Activated CD4-positive, alpha-beta T cell treated with anti-CD3 and anti-CD28 coated beads, Interleukin-2, amount 50 U/mL, for 4 hours (primary cell): ENCODE measurements around the gene TMEM120A.
"Not testable (repeated sequence)": the region's sequence is repeated elsewhere in the genome, so short reads cannot be mapped to it uniquely, and the experiment has no call there.

Experiments used
- DNase-seq, 2 experiments: peaks; one replicate each; pipeline ENCODE4 v3.0.0-alpha.2; 2020

The TMEM120A gene

DNA sequence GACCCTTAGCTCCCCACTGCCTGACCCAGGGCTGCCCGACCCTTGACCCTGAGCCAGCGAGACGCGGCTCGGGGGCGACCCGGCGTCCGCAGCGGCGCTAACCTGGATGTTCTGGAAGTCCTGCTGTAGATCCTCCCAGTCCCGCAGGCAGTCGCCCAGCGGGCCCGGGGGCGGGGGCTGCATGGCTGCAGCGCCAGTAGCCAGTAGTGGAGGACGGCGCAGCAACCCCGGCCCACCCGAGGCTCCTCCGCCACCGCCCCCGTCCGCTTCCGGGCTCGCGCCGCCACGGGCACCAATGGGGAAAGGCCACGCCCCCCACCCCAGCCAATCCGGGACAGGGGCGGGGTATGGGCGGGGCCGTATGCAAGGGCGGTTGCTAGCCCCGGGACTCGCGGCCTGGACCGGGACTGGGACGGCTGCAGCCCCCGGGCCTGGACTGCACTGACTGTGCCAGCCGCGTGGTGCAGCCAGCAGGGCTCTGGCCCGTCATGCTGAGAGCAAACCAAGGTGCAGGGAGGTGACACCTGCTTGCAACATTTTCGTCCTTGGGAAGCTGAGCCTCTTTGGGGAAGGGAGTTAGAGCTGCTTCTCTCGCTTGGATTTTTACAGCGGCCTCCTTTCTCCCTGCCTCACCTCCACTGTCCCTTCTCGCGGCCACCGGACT is at the start of gene TMEM120A:
TMEM120A (minus strand) TSS at position 208 of the 664 bp plus-strand sequence; CDS start at position 183, 25 bp downstream.
- peak; percentile 92 to 93 for DNase-seq

DNA sequence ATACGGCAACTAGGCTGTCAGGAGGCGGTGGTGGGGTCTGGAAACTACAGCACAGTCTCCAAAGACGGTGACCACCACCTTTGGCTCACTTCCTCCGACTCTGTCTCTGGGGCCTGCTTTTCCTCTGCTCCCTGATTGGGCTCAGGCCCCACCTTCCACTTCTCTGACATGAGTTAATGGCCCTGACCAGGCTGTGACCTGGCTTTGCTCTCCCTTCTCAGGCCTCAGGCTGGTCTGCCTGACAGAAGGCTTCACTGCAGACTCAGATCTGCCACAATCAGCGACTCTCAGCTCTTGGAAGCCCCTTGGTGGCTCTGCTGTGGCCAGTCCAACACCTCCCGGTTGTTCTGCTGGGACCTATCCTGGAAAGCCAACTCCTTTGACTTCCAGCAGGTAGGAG is 45.7 kb upstream of the TMEM120A start:
- no peak for DNase-seq

DNA sequence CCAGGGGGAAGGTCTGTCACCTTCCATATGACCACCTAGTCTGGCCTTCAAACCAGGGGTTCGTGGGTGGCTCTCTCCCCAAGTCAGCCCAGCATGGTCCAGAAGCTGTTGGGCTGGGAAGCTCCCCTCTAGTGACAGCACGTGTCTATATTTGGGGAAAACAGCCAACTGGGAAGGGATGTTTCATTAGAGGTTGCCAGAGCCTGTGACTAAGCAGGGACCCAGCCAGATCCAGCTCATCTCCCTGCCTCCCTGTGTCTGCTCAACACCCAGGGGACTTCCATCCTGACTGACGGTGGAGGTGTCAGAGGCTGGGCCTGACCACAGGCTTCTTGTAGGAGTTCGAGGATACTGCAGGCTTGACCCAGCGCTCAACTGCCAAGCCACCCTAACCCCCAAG is 42.9 kb upstream of the TMEM120A start:
- no peak for DNase-seq

DNA sequence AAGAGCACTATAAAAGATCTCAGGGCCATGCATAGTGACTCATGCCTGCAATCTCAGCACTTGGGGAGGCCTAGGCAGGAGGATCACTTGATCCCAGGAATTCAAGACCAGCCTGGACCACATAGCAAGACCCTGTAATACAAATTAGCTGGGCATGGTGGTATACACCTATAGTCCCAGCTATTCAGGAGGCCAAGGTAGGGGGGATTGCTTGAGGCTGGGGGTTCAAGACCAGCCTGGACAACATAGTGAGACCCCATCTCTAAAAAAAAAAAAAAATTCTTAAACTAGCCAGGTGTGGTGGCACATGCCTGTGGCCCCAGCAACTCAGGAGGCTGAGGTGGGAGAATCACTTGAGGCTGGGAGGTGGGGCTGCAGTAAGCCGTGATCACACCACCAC is 37.6 kb upstream of the TMEM120A start:
- no peak for DNase-seq

DNA sequence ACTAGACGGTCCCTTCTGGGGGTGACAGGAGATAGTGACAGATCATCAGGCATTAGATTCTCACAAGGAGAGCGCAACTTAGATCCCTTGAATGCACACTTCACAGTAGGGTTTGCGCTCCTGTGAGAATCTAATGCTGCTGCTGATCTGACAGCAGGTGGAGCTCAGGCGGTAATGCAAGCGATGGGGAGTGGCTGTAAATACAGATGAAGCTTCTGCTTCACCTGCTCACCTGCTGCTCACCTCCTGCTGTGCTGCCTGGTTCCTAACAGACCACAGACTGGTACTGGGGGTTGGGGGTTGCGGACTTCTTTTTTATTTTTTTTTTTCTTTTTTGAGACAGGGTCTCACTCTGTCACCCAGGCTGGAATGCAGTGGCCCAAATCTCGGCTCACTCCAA is 35.3 kb upstream of the TMEM120A start:
- DNase-seq: not testable (repeated sequence)

- no peak for DNase-seq
These were observed 28.6 kb upstream of the TMEM120A start for GRCh38 chr7:76023002-76023401.

GRCh38 chr7:76022026-76022780 is 27.8 kb upstream of the TMEM120A start:
- DNase-seq: no peak

DNA sequence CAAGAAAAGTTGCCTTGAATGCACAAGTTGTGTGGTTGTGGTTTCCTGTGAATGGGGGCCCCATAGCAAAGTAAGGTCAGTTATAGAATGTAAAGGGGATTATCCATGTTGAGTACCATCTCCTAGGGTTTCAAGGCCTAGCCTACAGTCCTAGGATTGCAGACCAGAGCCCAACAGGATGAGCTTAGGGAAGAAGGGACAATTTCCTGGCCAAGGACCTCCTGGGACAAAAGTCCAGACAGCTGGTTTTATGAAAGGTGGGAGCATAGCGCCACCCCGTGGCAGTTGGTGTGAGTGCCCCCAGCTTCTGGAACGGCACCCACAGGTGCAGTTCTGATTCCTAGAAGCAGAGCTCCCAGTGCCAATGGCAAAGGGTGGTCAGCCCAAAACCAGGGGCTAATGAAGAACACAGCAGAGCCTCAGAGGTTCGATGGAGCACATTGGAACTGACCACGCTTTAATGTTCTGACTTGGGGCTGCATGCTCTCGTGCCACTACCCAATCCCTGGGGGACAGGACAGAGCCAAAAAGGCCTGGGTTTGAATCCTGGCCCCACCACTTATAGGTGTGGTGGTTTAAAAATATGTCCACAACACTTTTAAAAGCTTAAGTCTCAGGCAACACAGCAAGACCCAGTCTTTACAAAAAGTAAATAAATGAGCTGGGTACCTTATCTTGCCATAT is 25.8 kb upstream of the TMEM120A start:
- peak; percentile 61 to 67 for DNase-seq

DNA sequence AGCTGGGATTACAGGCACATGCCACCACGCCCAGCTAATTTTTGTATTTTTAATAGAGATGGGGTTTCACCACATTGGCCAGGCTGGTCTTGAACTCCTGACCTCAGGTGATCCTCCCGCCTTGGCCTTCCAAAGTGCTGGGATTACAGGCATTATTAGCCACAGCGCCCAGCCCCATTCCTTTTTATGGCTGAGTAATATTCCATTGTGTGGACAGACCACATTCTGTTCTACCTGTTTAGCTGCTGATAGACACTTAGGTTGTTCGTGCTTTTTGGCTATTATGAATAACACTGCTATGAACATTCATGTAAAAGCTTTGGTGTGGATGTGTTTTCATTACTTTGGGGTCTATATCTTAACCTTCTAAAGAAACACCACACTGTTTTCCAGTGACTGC is 24.1 kb upstream of the TMEM120A start:
- not testable (repeated sequence) for DNase-seq

- DNase-seq: no peak
These were observed 22.0 kb upstream of the TMEM120A start for GRCh38 chr7:76016191-76016947.

DNA sequence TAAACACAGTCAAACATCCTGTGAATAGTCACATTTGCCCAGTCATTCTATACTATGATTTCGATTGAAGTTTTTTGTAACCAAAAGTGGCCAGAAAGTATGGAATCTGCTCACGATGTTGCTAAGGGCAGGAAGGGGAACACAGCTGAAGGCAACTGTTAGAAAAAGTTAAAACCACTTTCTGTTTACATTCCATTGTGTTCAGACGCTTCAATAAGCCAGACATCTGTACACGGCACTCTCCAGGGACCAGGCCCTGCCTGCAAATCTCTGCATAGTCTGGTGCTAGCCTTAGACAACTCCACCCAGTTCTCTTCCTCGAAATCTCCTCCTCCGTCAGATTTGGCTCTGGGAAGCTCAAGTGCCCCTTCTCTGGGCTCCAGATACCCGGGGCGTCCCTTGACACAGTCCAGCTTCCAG is 17.1 kb upstream of the TMEM120A start:
- DNase-seq: no peak

DNA sequence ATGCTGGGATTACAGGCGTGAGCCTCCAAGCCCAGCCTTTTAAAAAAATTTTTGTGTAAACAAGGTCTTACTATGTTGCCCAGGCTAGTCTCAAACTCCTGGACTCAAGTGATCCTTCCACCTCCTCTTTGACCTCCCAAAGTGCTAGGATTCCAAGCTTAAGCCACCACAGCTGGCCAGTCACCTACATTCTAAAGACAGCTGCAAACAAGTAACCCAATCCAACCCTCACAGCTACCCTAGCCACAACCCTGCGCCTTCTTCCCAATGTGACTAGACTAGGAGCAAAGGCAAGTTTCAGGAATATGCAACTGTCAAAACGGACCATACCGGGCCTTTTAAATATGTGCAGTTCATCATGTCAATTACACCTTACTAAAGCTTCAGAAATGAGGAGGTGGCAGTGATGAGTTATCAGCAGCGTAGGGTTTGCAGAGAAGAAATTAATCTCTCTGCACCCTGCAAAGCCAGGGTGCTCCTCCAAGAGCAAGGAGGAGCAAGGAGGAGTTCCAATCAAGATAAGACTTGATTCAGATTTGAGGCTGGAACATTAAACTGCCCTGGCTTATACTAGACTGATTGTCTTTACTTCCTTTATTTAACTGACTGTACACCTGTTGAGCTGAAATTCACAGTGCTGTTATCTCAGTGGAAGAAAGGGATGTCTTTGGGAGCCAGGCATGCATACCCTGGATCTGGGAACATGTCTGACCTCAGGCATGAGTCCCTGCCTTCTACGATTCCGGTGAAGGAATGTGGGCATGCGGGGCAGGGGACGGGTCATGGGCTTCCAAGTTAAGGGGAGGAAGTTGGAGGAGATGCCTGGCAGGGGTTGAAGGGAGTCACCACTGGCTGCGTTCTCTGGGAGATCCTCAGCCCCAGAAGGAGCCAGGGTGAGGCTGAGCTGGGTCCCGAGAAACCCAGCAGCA is 15.5 kb upstream of the TMEM120A start:
- DNase-seq: no peak

DNA sequence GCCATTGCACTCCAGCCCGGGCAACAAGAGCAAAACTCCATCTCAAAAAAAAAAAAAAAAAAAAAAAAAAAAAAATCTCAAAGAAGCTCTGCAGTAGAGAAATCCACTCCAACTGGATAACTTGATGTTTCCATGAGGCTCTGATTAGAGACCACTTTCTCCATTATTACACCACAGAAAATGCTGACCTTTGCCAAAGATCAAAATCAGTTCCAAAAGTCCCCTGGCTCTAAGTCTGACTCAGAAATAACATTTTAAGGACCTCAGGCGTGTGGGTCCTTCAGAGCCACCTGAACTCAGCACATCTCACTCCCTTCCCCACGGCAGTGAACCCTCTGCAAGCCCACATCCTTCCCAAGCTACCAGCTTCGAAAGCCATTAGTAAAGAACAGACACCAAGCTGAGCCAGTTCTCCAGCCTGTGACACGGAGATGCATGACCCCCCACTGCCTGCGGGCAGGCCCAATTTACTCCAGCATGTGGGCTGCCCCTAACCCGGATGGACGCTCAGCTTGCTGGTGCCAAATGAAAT is 13.8 kb upstream of the TMEM120A start:
- DNase-seq: no peak

- DNase-seq: not testable (repeated sequence)
These were observed 10.6 kb upstream of the TMEM120A start for GRCh38 chr7:76005004-76005403.

GRCh38 chr7:76003351-76003750 is 9.0 kb upstream of the TMEM120A start:
- no peak for DNase-seq

- DNase-seq: no peak
These were observed 8.4 kb upstream of the TMEM120A start for GRCh38 chr7:76002822-76003221.

GRCh38 chr7:76002139-76002538 is 7.7 kb upstream of the TMEM120A start:
- no peak for DNase-seq

GRCh38 chr7:76000566-76000965 is 6.2 kb upstream of the TMEM120A start:
- no peak for DNase-seq

DNA sequence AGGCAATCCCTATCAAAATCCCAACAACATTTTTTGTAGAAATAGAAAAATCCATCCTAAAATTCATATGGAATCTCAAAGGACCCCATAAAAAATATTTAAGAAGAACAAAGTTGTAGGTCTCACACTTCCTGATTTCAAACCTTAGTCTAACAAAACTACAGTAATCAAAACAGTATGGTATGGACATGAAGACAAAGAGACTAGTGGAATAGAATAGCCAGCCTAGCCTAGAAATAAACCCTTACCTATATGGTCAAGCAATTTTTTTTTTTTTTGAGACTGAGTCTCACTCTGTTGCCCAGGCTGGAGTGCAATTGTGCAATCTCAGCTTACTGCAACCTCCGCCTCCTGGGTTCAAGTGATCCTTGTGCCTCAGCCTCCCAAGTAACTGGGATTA is 3.6 kb upstream of the TMEM120A start:
- no peak for DNase-seq

- no peak for DNase-seq
These were observed 2.1 kb upstream of the TMEM120A start for GRCh38 chr7:75996476-75996875.

DNA sequence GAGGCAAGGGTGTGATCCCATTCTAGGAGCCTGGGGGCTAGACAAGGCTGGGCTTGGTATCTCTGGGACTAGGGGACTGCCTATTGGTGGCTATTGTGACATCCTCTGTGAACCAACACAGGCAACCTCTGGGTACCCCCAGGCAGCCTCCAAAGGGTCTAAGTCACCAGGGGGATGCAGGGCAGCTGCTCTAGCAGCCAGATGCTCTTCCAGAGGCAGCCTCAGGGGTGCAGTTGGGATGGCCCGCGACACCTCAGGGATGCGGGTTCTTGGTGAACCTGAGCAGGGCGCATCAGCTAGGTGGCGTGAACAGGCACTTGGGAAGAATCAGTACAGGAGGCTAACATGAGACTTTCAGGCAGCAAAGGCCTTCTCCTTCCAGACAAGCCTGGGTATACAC is 1.6 kb upstream of the TMEM120A start:
- DNase-seq: no peak

GRCh38 chr7:75995052-75995471 is 667 bp upstream of the TMEM120A start:
- no peak for DNase-seq
